ENCODE results near the gene ARHGEF5.

The ARHGEF5 gene

DNA sequence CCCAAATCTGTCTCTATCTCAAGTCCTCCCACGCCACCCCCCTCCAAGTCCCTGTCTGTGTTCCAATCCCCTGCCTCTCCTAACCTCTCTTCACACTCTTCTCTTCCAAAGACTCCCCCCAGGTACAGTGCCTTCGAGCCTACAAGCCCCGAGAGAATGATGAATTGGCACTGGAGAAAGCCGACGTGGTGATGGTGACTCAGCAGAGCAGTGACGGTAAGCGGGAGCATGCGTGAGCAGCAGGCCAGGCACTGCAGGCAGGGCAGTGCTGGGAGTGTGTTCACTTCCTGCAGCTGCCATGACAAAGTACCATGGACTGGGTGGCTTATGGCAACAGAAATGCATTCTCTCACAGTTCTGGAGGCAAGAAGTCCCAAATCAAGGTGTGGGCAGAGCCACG, 23.4 kb downstream of the ARHGEF5 start:
- DNase-seq (ENCODE audit: extremely low read depth, low read depth), result no peak
- TF ChIP-seq, protein P1, sequence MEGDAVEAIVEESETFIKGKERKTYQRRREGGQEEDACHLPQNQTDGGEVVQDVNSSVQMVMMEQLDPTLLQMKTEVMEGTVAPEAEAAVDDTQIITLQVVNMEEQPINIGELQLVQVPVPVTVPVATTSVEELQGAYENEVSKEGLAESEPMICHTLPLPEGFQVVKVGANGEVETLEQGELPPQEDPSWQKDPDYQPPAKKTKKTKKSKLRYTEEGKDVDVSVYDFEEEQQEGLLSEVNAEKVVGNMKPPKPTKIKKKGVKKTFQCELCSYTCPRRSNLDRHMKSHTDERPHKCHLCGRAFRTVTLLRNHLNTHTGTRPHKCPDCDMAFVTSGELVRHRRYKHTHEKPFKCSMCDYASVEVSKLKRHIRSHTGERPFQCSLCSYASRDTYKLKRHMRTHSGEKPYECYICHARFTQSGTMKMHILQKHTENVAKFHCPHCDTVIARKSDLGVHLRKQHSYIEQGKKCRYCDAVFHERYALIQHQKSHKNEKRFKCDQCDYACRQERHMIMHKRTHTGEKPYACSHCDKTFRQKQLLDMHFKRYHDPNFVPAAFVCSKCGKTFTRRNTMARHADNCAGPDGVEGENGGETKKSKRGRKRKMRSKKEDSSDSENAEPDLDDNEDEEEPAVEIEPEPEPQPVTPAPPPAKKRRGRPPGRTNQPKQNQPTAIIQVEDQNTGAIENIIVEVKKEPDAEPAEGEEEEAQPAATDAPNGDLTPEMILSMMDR (IDR thresholded peaks at IDR 0.05; ENCODE audit: low read depth, low read length), result no peak

DNA sequence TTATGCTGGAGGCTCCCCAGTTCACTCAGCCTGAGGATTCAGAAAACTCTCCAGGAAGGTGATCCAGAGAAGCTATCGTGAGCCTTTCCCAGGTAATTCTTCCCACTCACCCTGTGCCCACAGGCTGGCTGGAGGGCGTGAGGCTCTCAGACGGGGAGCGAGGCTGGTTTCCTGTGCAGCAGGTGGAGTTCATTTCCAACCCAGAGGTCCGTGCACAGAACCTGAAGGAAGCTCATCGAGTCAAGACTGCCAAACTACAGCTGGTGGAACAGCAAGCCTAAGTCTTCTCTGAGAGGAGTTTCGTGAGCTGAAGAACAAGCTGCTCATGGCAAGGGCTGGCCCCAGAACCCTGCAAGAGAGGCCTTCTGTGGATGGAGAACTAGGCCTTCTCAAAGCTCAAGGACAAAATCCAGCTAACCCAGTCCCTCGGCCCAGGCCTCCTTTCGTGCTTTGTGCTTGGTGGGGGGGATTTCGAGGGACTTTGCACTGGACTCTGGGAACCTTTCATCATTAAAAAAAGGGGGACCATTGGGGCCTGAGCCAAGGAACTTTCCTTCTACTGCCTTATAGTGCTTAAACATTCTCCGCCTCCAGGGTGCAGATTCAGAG, 24.7 kb downstream of the ARHGEF5 start:
- TF ChIP-seq, protein P1 (IDR thresholded peaks at IDR 0.05; ENCODE audit: low read depth, low read length), result no peak
- no peak for DNase-seq (ENCODE audit: extremely low read depth, low read depth)

DNA sequence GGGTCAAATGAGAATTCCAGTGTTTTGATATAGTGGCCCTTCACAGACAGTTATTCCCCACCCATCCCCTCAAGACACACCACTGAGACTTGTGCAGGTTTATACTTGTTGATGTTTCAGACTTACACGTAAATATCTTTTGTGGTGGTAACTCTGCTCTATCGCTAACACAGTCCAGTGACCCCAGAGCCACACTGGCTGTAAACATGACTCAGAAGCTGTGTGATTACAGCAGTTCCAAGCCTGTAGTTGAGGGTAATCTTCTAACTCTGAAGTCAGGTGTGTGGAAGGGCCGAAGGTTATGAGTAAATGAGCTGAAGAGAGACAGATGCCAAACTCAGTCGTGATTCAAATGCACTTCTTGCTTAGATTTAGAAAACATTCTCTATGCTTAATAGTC, 28.9 kb downstream of the ARHGEF5 start:
- no peak for DNase-seq (ENCODE audit: extremely low read depth, low read depth)
- TF ChIP-seq, protein P1 (IDR thresholded peaks at IDR 0.05; ENCODE audit: low read depth, low read length), result no peak

DNA sequence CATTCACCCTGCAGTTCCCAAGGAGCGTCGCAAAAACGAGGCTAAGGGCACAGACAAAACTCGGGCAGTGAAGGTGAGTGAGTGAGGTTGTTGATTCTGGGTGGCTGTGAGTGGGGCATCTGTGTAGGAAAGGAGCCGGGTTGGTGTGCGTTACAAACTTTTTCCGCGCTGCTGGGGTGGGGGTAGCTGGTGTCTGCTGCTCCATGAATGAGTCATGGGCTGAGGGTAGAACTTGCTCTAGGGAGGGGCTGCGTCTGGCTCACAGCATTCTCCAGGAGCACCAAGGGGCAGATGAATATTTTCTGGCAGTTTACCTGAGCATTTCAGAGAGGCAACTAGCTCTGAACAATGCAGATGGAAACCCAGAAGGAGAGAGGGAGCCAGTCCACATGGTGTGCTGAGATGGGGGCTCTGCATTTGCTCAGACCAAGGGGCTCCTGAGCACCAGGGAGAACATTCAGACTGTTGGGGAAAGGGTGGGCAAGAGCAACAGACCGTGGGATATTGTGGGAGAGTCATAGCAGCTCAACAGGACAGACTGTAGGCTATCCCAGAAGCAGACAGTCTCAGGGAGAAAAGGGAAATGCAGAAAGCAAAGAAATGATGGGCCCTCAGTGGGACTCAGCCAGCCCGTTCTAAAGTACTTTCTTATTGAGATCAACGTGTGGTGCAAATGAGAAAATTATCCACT, 29.5 kb downstream of the ARHGEF5 start:
- no peak for DNase-seq (ENCODE audit: extremely low read depth, low read depth)
- TF ChIP-seq, protein P1 (IDR thresholded peaks at IDR 0.05; ENCODE audit: low read depth, low read length), result no peak

DNA sequence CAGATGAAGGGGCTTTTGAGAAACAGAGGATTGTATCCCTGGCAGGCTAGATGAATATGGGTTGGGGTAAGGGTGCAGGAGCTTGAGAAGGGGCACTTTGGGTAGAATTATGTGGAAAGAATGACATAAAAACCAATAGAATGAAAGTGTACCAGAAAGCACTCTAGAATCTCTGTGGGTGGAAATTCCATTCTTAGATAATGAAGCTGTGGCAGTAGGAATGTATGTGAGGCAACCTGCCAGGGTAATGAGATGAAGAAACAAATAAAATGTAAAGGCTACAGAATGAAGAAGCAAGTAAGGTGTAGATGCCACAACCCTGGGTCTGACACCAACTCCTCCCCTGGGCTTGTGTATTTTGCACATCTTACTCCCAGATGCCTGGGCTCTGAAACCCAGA, 31.5 kb downstream of the ARHGEF5 start:
- TF ChIP-seq, protein P1 (IDR thresholded peaks at IDR 0.05; ENCODE audit: low read depth, low read length), result no peak
- DNase-seq (ENCODE audit: extremely low read depth, low read depth), result no peak

DNA sequence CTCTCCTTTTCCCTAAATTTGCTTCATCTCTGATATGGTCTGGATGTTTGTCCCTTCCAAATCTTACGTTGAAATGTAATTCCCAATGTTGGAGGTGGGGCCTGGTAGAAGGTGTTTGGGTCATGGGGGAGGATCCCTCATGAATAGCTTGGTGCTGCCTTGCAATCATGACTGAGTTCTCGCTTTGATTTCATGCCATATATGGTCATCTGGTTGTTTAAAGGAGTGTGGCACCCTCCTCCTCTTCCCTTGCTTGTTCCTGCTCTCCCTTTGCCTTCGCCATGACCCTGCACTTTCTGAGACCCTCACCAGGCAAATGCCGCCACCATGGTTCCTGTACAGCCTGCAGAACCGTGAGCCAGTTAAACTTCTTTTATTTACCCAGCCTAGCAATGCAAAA, 33.7 kb downstream of the ARHGEF5 start:
- no peak for DNase-seq (ENCODE audit: extremely low read depth, low read depth)
- TF ChIP-seq, protein P1 (IDR thresholded peaks at IDR 0.05; ENCODE audit: low read depth, low read length), result no peak

DNA sequence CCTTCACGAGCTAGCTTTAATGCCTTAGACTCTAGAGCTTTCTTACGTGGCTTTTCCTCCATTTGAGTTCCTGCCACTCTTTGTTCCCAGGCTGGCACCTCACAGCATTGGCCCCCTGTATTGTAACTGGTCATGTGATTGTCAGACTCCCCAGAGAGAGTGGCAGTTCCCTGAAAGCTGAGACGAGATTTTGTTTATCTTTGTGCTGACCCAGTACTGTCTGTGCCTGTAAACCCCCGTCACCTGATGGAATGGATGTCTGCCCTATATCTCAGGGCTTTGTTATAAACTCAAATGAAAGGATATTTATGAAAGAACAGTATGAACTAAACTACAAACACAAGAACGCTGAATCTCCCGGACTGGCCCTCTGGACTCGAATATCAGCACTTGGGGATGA, 35.3 kb downstream of the ARHGEF5 start:
- TF ChIP-seq, protein P1 (IDR thresholded peaks at IDR 0.05; ENCODE audit: low read depth, low read length), result no peak
- no peak for DNase-seq (ENCODE audit: extremely low read depth, low read depth)
